Activated CD4-positive, alpha-beta memory T cell treated with anti-CD3 and anti-CD28 coated beads for 36 hours (primary cell): ENCODE results near the gene TMEM106B. TPM values are rescaled to one million over a fixed set of nuclear protein-coding genes. Genes with fewer than 3 reads are reported as not detected.
"Not testable (repeated sequence)": the region's sequence is repeated elsewhere in the genome, so short reads cannot be mapped to it uniquely, and the experiment has no call there.

ENCODE experiments used
- CTCF ChIA-PET: fragments of 350-600 bp; sonication (Branson Sonifier 250); formaldehyde crosslinking; loops from one replicate; lab custom pipeline; 2021; ENCODE audit warnings: antibody characterized with exemption, inconsistent platforms; lab: Charles Lee
- POLR2A ChIA-PET: fragments of 350-600 bp; sonication (Branson Sonifier 250); formaldehyde crosslinking; loops from one replicate; lab custom pipeline; 2021; ENCODE audit warnings: antibody characterized with exemption; lab: Charles Lee
- DNase-seq: peaks from one replicate; pipeline ENCODE4 v3.0.0-alpha.2; 2020
- H3K27ac Mint-ChIP-seq: one replicate; pipeline ENCODE4 v1.8.0; 2021; ENCODE audit warnings: mixed read lengths
- H3K27me3 Mint-ChIP-seq: one replicate; pipeline ENCODE4 v1.8.0; 2021; ENCODE audit warnings: mixed read lengths
- H3K36me3 Mint-ChIP-seq: one replicate; pipeline ENCODE4 v1.8.0; 2021; ENCODE audit warnings: mixed read lengths
- H3K4me1 Mint-ChIP-seq: one replicate; pipeline ENCODE4 v1.8.0; 2021; ENCODE audit warnings: low read depth, mixed read lengths
- H3K4me3 Mint-ChIP-seq: one replicate; pipeline ENCODE4 v1.8.0; 2021; ENCODE audit warnings: mild to moderate bottlenecking, mixed read lengths
- H3K9me3 Mint-ChIP-seq: one replicate; pipeline ENCODE4 v1.8.0; 2021; ENCODE audit warnings: mixed read lengths
- intact Hi-C: fragments of 100-400 bp; cut with micrococcal nuclease; formaldehyde crosslinking; loops from one replicate; pipeline ENCODE4 v1.15.1; 2023
- total RNA-seq, 2 experiments: library from RNA; stranded (reverse); gene quantifications; one replicate each; pipeline ENCODE4 v1.2.3, GENCODE V29; 2021

TMEM106B gene
- total RNA-seq, 2 experiments from 2014 or later: 25.5 to 26.2 TPM

- H3K27me3 Mint-ChIP-seq: no peaks in the 10 kb centered on the region
- H3K4me1 Mint-ChIP-seq: peaks cover 28% of the 10 kb centered on the region
- no peaks in the 10 kb centered on the region for H3K9me3 Mint-ChIP-seq
- intact Hi-C loops: loop anchor here (1.0 to 2.0 kb wide), 7 partner anchors 9 to 476 kb away; partner anchors contain the start of gene VWDE
- H3K27ac Mint-ChIP-seq: peak overlapping the region; percentile 91
- peaks cover 4% of the 10 kb centered on the region for H3K36me3 Mint-ChIP-seq
- POLR2A ChIA-PET: interaction anchor here (0.8 to 1.6 kb wide), 3 partner anchors 11 to 1270 kb away, joined by 4 to 11 read pairs (median 6); a partner anchor contains a TSS
- no peak for DNase-seq
- H3K4me3 Mint-ChIP-seq: peak overlapping the region; percentile 97
- CTCF ChIA-PET: interaction anchor here (0.5 to 2.0 kb wide), 5 partner anchors 32 to 112 kb away, joined by 3 to 7 read pairs (median 3); no protein-coding TSS in a partner anchor
Observed at GRCh38 chr7:12210179-12211053, 678 bp upstream of the TMEM106B start.

- intact Hi-C loops: loop anchor here (1.0 to 2.0 kb wide), 6 partner anchors 7 to 191 kb away; partner anchors contain the start of gene VWDE
- H3K4me1 Mint-ChIP-seq: peaks cover 34% of the 10 kb centered on the region
- ChIA-PET CTCF (interaction anchor here (1.0 to 2.0 kb wide), 2 partner anchors 46 to 80 kb away, joined by 4 to 7 read pairs; no protein-coding TSS in a partner anchor), POLR2A (interaction anchor here (0.7 to 1.6 kb wide), 2 partner anchors 44 to 46 kb away, joined by 4 to 11 read pairs; no protein-coding TSS in a partner anchor)
- H3K9me3 Mint-ChIP-seq: no peaks in the 10 kb centered on the region
- H3K27me3 Mint-ChIP-seq: no peaks in the 10 kb centered on the region
- peak overlapping the region; percentile 97 for H3K4me3 Mint-ChIP-seq
- peaks cover 7% of the 10 kb centered on the region for H3K36me3 Mint-ChIP-seq
- peak overlapping the region; percentile 91 for H3K27ac Mint-ChIP-seq
- DNase-seq: no peak
Observed at GRCh38 chr7:12211711-12212485, 804 bp downstream of the TMEM106B start.

GRCh38 chr7:12217311-12217710, 6.2 kb downstream of the TMEM106B start:
- H3K27me3 Mint-ChIP-seq: no peaks in the 10 kb centered on the region
- DNase-seq: no peak
- ChIA-PET POLR2A (no interaction called here), CTCF (interaction anchor here (0.6 kb wide), 1 partner anchor 270 kb away, joined by 4 read pairs; no protein-coding TSS in a partner anchor)
- no peak overlapping the region for H3K4me3 Mint-ChIP-seq
- intact Hi-C loops: no loop called here
- H3K9me3 Mint-ChIP-seq: no peaks in the 10 kb centered on the region
- peaks cover 39% of the 10 kb centered on the region for H3K36me3 Mint-ChIP-seq
- peaks cover 43% of the 10 kb centered on the region for H3K4me1 Mint-ChIP-seq
- no peak overlapping the region for H3K27ac Mint-ChIP-seq

- Mint-ChIP-seq H3K27me3 (no peaks in the 10 kb centered on the region), H3K36me3 (peaks cover 50% of the 10 kb centered on the region), H3K27ac (peak overlapping the region; percentile 57), H3K4me3 (no peak overlapping the region), H3K4me1 (peaks cover 41% of the 10 kb centered on the region), H3K9me3 (peaks cover 6% of the 10 kb centered on the region)
- intact Hi-C loops: no loop called here
- ChIA-PET POLR2A (no interaction called here), CTCF (no interaction called here)
- no peak for DNase-seq
Observed at GRCh38 chr7:12220389-12221046, 9.4 kb downstream of the TMEM106B start.

- H3K36me3 Mint-ChIP-seq: peaks cover 59% of the 10 kb centered on the region
- DNase-seq: no peak
- H3K4me1 Mint-ChIP-seq: peaks cover 45% of the 10 kb centered on the region
- CTCF ChIA-PET: no interaction called here
- H3K4me3 Mint-ChIP-seq: no peak overlapping the region
- no peaks in the 10 kb centered on the region for H3K27me3 Mint-ChIP-seq
- H3K27ac Mint-ChIP-seq: peak overlapping the region; percentile 53
- H3K9me3 Mint-ChIP-seq: peaks cover 9% of the 10 kb centered on the region
- POLR2A ChIA-PET: interaction anchor here (1.2 kb wide), 1 partner anchor 11 kb away, joined by 6 read pairs; the partner anchor contains the start of gene TMEM106B
- intact Hi-C loops: no loop called here
Observed at GRCh38 chr7:12221414-12221813, 10.3 kb downstream of the TMEM106B start.

DNA sequence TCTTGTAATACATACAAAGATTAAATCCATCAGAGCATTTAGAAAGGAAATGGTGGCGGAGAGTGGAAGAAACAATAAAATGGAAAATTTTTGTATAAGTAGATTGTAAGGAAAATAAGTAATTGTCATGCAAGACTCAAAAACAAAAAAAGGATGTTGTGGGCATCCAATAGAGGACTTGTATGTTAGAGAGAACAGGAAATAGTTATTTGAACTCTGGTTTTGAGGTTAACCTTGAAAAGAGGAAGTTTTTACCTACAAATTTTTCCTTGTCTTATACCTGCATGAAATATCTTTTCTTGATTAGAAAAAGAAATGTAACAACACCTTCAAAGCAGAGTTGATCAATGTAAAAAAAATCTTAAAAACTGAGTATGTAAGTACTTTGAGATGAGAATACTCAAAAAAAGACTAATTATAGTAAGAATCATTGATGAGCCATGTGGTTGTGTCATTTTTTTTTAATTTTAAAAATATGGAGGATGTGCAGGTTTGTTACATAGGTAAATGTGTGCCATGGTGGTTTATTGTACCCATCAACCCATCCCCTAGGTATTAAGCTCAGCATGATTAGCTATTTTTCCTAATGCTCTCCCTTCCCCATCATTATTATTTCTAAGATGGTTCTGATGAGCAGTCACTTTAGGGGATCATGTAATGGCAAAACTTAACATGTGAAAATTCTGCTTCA, 11.9 kb downstream of the TMEM106B start:
- peaks cover 9% of the 10 kb centered on the region for H3K9me3 Mint-ChIP-seq
- H3K27ac Mint-ChIP-seq: peak overlapping the region; percentile 78
- intact Hi-C loops: no loop called here
- no peak for DNase-seq
- peaks cover 35% of the 10 kb centered on the region for H3K4me1 Mint-ChIP-seq
- no peak overlapping the region for H3K4me3 Mint-ChIP-seq
- ChIA-PET POLR2A (no interaction called here), CTCF (no interaction called here)
- H3K27me3 Mint-ChIP-seq: no peaks in the 10 kb centered on the region
- H3K36me3 Mint-ChIP-seq: peaks cover 54% of the 10 kb centered on the region

DNA sequence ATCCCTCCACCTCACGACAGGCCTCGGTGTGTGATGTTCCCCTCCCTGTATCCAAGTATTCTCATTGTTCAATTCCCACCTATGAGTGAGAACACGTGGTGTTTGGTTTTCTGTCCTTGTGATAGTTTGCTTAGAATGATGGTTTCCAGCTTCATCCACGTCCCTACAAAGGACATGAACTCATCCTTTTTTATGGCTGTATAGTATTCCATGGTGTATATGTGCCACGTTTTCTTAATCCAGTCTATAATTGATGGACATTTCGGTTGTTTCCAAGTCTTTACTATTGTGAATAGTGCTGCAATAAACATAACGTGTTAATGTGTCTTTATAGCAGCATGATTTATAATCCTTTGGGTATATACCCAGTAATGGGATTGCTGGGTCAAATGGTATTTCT, 13.9 kb downstream of the TMEM106B start:
- peaks cover 35% of the 10 kb centered on the region for H3K4me1 Mint-ChIP-seq
- intact Hi-C loops, DNase-seq, H3K9me3 Mint-ChIP-seq, H3K4me3 Mint-ChIP-seq, H3K27me3 Mint-ChIP-seq, CTCF ChIA-PET, H3K27ac Mint-ChIP-seq, POLR2A ChIA-PET: not testable (repeated sequence)
- peaks cover 42% of the 10 kb centered on the region for H3K36me3 Mint-ChIP-seq

DNA sequence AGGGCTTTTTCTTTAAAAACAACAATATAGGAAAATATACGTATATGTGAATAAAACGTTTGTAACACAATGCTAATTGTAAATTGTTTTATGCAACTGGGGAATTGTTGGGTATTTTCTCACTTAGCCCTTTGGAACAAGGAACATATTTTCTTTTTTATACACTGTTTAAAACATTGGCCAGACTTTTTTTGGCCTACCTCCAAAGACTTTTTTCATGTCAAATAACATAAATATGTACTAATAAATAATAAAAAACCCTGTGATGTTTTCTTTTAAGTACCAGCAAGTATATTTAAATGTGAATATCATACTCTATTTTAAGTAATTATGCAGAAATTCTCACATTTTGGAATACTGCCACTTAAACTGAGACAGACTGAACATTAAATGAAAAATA, 15.7 kb downstream of the TMEM106B start:
- intact Hi-C loops: no loop called here
- H3K27ac Mint-ChIP-seq: no peak overlapping the region

DNA sequence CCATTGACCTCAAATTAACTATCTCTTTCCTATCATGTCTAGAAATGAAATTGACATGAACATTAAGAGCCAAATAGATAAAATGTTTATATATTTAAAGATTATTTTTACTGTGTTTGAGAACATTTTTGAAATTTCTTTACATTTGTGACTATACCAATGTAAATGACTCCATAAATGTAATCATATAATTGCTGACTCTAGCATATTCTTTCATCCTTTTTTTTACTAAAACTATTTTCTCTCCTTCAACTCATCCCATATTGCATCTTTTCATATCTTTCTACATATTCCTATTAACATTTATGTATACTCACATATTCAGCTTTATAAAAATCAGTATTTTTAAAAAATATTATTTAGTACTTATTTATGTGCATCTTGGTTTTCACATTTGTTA, 16.9 kb downstream of the TMEM106B start:
- Mint-ChIP-seq H3K4me1 (peaks cover 15% of the 10 kb centered on the region), H3K36me3 (peaks cover 31% of the 10 kb centered on the region), H3K27ac (no peak overlapping the region), H3K4me3 (no peak overlapping the region), H3K27me3 (no peaks in the 10 kb centered on the region), H3K9me3 (peaks cover 9% of the 10 kb centered on the region)
- DNase-seq: no peak
- ChIA-PET CTCF (no interaction called here), POLR2A (no interaction called here)
- intact Hi-C loops: no loop called here

More for the DNA sequence above, 15.7 kb downstream of the TMEM106B start:
- peaks cover 31% of the 10 kb centered on the region for H3K36me3 Mint-ChIP-seq
- H3K4me3 Mint-ChIP-seq: no peak overlapping the region
- CTCF ChIA-PET: no interaction called here
- POLR2A ChIA-PET: no interaction called here
- no peaks in the 10 kb centered on the region for H3K27me3 Mint-ChIP-seq
- peaks cover 26% of the 10 kb centered on the region for H3K4me1 Mint-ChIP-seq
- peaks cover 9% of the 10 kb centered on the region for H3K9me3 Mint-ChIP-seq
- no peak for DNase-seq

GRCh38 chr7:12229046-12229445, 18.0 kb downstream of the TMEM106B start:
- ChIA-PET CTCF (no interaction called here), POLR2A (no interaction called here)
- Mint-ChIP-seq H3K9me3 (peaks cover 9% of the 10 kb centered on the region), H3K36me3 (peaks cover 29% of the 10 kb centered on the region), H3K4me3 (no peak overlapping the region), H3K4me1 (peaks cover 6% of the 10 kb centered on the region), H3K27ac (no peak overlapping the region), H3K27me3 (no peaks in the 10 kb centered on the region)
- no peak for DNase-seq
- intact Hi-C loops: no loop called here

GRCh38 chr7:12231097-12231496, 20.0 kb downstream of the TMEM106B start:
- Mint-ChIP-seq H3K4me1 (peaks cover 5% of the 10 kb centered on the region), H3K27ac (no peak overlapping the region), H3K27me3 (no peaks in the 10 kb centered on the region), H3K9me3 (no peaks in the 10 kb centered on the region), H3K4me3 (no peak overlapping the region), H3K36me3 (peaks cover 12% of the 10 kb centered on the region)
- intact Hi-C loops: no loop called here
- CTCF ChIA-PET: no interaction called here
- POLR2A ChIA-PET: no interaction called here
- no peak for DNase-seq
